Left ventricle myocardium inferior (tissue), 1 donor: ENCODE data around the gene NOL4L. TPM values are rescaled to one million over a fixed set of nuclear protein-coding genes. Genes with fewer than 3 reads are reported as not detected.

Experiments used
- DNase-seq: peaks from one replicate; pipeline ENCODE4 v3.0.0-alpha.2; 2020
- H3K27ac ChIP-seq: fragments of 200-600 bp; replicated peaks from 2 replicates; pipeline ENCODE4 v1.8.0; 2021
- H3K27me3 ChIP-seq: fragments of 200-600 bp; 2 replicates; pipeline ENCODE4 v1.8.0; 2021; ENCODE audit warnings: low read depth
- H3K36me3 ChIP-seq: fragments of 200-600 bp; 2 replicates; pipeline ENCODE4 v1.8.0; 2021
- H3K4me1 ChIP-seq: fragments of 200-600 bp; 2 replicates; pipeline ENCODE4 v1.8.0; 2021
- H3K4me3 ChIP-seq: fragments of 200-600 bp; 2 replicates; pipeline ENCODE4 v1.8.0; 2021; ENCODE audit warnings: mild to moderate bottlenecking, moderate library complexity
- H3K9me3 ChIP-seq: fragments of 200-600 bp; replicated peaks from 2 replicates; pipeline ENCODE4 v1.8.0; 2021
- CTCF ChIP-seq: fragments of 200-600 bp; IDR thresholded peaks from 2 replicates; pipeline ENCODE4 v1.8.0; 2021; ENCODE audit warnings: antibody characterized with exemption, mild to moderate bottlenecking, borderline replicate concordance
- intact Hi-C: fragments of 100-400 bp; cut with micrococcal nuclease; formaldehyde crosslinking; loops from one replicate; pipeline ENCODE4 v1.11.0; 2022
- total RNA-seq: library from RNA; stranded (reverse); fragmentation: NEBNext Ultra II Directional; extraction: Animal tissue kit (Norgen Biotek cat#: 25700); gene quantifications from one replicate; pipeline ENCODE4 v1.2.1, GENCODE V29; 2021
- donor health status: DM: no; HTN: yes; CAD: no; lungs with severe emphysema.

The NOL4L gene
- total RNA-seq, 1 donor from 2014 or later, result 5.6 TPM

GRCh38 chr20:32555584-32555983 lies 29.5 kb downstream of the NOL4L start:
- H3K27me3 ChIP-seq, result peaks cover 21% of the 10 kb centered on the region
- no peak overlapping the region for H3K4me3 ChIP-seq
- intact Hi-C loops, result no loop called here
- H3K4me1 ChIP-seq, result no peaks in the 10 kb centered on the region
- no peak overlapping the region for H3K27ac ChIP-seq
- H3K36me3 ChIP-seq, result no peaks in the 10 kb centered on the region
- no peaks in the 10 kb centered on the region for H3K9me3 ChIP-seq
- TF ChIP-seq CTCF, result no peak
- no peak for DNase-seq

GRCh38 chr20:32554965-32555289 lies 30.2 kb downstream of the NOL4L start:
- no peaks in the 10 kb centered on the region for H3K4me1 ChIP-seq
- DNase-seq, result no peak

GRCh38 chr20:32553618-32554017 lies 31.5 kb downstream of the NOL4L start:
- Histone ChIP-seq H3K9me3 (peaks cover 12% of the 10 kb centered on the region), H3K4me3 (no peak overlapping the region), H3K27ac (no peak overlapping the region), H3K4me1 (no peaks in the 10 kb centered on the region), H3K36me3 (no peaks in the 10 kb centered on the region), H3K27me3 (peaks cover 12% of the 10 kb centered on the region)
- no peak for DNase-seq
- TF ChIP-seq CTCF, result no peak
- intact Hi-C loops, result no loop called here

More at GRCh38 chr20:32554965-32555289, 30.2 kb downstream of the NOL4L start:
- Histone ChIP-seq H3K4me3 (no peak overlapping the region), H3K27ac (no peak overlapping the region), H3K27me3 (peaks cover 19% of the 10 kb centered on the region), H3K36me3 (no peaks in the 10 kb centered on the region), H3K9me3 (peaks cover 4% of the 10 kb centered on the region)
- intact Hi-C loops, result no loop called here
- TF ChIP-seq CTCF, result no peak

GRCh38 chr20:32551693-32552092 lies 33.4 kb downstream of the NOL4L start:
- TF ChIP-seq CTCF, result no peak
- H3K4me3 ChIP-seq, result no peak overlapping the region
- no peak overlapping the region for H3K27ac ChIP-seq
- no peak for DNase-seq
- intact Hi-C loops, result no loop called here
- H3K36me3 ChIP-seq, result no peaks in the 10 kb centered on the region
- H3K4me1 ChIP-seq, result no peaks in the 10 kb centered on the region
- H3K9me3 ChIP-seq, result peaks cover 13% of the 10 kb centered on the region
- peaks cover 5% of the 10 kb centered on the region for H3K27me3 ChIP-seq

GRCh38 chr20:32549842-32550241 lies 35.3 kb downstream of the NOL4L start:
- H3K4me3 ChIP-seq, result no peak overlapping the region
- no peaks in the 10 kb centered on the region for H3K36me3 ChIP-seq
- intact Hi-C loops, result no loop called here
- no peaks in the 10 kb centered on the region for H3K27me3 ChIP-seq
- no peak for TF ChIP-seq CTCF
- no peak overlapping the region for H3K27ac ChIP-seq
- no peaks in the 10 kb centered on the region for H3K4me1 ChIP-seq
- DNase-seq, result no peak
- peaks cover 13% of the 10 kb centered on the region for H3K9me3 ChIP-seq

GRCh38 chr20:32547753-32548034 lies 37.4 kb downstream of the NOL4L start:
- intact Hi-C loops, result no loop called here
- no peaks in the 10 kb centered on the region for H3K27me3 ChIP-seq
- H3K27ac ChIP-seq, result no peak overlapping the region
- DNase-seq, result no peak
- H3K9me3 ChIP-seq, result peaks cover 13% of the 10 kb centered on the region
- no peaks in the 10 kb centered on the region for H3K36me3 ChIP-seq
- TF ChIP-seq CTCF, result no peak
- no peak overlapping the region for H3K4me3 ChIP-seq
- no peaks in the 10 kb centered on the region for H3K4me1 ChIP-seq
